CD4-positive, alpha-beta T cell treated with Interleukin-17A for 1 hour (primary cell): ENCODE data around the gene DNPH1.

Experiments
- DNase-seq: peaks from one replicate; pipeline ENCODE4 v3.0.0-alpha.2; 2020

Gene DNPH1, protein sequence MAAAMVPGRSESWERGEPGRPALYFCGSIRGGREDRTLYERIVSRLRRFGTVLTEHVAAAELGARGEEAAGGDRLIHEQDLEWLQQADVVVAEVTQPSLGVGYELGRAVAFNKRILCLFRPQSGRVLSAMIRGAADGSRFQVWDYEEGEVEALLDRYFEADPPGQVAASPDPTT

DNA sequence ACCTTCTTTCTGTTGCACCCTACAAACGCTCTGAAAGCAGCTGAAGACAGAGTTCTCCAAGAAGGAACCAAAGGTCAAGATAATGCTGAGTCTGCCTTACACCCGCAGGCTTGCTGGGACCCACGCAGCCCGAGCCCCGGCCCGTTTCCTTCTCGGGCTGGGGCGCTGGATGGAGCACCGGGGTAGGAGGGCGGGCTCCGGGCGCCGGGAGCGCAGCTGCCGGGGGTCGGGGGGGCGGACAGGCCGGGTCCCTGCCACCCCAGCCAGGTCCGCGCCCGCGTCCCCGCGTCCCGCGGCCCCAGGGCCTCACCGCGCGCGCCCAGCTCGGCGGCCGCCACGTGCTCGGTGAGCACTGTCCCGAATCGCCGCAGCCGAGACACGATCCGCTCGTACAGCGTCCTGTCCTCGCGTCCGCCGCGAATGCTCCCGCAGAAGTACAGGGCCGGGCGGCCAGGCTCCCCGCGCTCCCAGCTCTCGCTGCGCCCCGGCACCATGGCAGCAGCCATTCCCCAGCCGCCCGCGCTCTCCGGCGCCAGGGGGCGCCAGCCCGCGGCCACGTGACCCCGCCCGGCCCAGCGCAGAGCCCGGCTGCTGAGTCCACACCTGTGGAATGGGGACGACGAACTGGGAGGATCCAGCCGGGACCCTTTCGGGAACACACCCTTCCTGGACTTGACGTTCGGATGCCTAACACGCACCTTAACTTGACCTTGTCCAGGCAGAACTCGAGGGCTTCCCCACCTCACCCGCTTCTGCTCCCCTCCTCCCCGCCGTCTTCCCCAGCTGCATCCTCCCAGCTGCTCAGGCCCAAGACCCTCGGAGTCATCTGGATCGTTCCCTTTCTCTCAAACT is at the start of gene DNPH1:
Gene DNPH1 (minus strand): TSS at position 531 of the 852 bp plus-strand sequence. CDS start 25 bp downstream, at position 506.
- DNase-seq = peak; percentile 83

DNA sequence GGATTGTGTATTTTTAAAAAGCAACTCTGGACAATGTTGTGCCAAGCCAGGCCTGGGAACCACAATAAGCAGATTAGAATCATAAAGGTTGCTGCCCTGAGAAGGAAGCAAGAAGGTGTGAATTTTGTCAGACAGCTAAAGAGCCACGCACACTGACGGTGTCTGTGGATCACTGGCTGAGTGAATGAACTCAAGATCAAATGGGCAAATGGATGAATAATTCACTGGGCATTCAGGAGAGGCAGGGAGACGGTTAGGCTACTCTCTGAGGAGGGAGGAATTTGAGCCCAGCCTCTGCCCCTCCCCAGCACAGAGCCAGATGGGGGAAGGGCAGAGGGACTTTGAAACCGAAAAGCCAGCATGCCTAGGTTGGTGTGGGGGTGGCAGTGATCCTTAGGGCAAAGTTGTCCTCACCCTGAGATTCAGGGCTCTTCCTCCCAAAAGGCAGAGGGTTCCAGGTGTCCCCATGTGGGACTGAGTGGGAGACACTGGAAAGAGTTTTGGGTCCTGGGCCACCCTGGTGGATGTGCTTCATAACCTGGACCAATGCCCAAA is 49.3 kb upstream of the DNPH1 start:
- no peak for DNase-seq

DNA sequence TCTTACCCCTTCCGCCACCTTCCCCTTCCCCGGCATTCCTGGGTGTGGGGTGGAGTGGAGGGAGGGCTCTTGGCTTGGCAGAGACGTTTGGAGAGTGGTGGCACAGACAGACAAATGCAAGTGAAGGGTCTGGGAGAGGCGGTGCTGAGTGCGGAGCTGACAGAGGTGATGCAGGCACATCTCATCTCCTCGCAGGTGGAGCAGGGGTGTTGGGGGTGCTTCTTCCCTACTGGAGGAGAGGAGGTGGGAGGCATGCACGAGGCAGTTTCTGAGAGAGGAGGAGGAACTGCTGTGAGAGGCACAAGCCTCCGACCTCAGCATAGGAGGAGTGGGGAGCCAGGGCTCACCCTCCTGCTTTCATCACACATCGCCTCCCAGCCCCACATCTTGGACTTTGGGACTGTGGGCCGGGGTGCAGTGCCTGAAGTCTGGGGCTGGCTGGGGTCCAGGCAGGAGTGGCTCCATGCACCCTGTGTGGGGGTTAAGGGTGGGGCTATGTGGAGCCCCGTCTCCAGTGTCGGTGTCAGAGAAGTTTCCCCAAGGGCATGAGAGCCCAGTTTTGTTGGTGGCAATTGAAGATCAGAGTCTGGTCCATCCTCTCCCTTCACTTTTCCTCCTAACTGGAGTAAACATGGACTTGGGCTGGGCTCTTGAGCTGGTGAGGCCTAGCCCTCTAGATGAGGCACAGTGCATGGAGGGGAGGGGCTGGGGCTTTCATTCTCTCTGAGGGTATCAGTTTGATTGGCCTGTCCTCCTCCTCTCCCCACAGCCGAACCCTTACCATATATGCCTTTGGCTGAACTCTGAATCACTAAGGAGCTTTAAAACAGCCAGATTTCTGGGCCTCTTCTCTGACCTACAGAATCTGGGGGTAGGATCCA is 48.6 kb upstream of the DNPH1 start:
- no peak for DNase-seq

DNA sequence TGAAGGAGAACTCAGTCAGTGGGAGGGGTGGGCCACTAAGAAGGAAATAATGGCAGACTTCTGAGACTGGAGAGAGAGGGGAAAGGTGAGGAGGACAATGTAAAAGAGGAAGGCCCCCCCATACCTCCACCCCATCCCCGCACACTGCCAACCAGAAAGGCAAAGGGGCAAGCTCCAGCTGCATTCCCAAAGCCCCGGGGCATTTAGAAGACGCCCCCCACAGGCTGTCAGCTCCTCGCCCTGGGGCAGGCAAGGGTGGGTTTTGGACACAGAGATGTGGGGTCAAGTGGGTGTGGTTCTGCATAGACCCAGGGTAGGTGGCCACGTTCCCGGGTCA is 48.0 kb upstream of the DNPH1 start:
- no peak for DNase-seq

DNA sequence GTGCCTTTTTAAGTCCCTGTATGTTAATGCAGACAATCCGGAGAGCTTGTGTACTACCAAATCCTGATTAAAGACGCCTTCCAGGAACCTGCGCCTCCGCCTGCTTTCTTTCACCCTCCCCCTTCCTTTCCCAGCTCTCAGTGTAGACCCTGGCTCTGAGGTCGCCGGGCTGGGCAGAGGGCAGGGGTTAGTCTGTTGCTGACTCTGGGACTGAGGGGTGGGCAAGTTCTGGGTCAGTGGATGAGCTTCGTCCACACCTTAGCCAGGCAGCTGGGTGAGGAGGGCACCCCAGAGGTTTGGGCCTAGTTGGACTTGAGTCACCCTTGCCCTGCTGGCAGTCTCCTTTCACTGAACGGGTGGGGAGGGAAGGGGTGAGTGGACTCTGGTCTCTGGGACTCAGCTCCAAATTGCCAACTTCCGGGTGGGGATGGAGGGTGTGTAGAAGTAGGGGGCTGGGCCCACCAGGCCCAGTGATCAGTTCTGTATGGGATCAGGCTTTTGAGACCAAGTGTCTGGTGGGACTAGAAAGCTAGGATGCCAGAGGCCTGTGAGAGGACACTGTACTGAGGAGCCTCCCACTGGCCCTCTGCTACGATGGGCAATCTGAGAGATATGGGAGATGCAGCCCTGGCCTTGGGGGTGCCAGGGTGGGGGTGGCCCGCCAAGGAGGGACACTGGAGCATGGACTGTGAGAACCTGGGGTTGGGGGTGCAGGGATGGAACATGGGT is 47.5 kb upstream of the DNPH1 start:
- DNase-seq = no peak

DNA sequence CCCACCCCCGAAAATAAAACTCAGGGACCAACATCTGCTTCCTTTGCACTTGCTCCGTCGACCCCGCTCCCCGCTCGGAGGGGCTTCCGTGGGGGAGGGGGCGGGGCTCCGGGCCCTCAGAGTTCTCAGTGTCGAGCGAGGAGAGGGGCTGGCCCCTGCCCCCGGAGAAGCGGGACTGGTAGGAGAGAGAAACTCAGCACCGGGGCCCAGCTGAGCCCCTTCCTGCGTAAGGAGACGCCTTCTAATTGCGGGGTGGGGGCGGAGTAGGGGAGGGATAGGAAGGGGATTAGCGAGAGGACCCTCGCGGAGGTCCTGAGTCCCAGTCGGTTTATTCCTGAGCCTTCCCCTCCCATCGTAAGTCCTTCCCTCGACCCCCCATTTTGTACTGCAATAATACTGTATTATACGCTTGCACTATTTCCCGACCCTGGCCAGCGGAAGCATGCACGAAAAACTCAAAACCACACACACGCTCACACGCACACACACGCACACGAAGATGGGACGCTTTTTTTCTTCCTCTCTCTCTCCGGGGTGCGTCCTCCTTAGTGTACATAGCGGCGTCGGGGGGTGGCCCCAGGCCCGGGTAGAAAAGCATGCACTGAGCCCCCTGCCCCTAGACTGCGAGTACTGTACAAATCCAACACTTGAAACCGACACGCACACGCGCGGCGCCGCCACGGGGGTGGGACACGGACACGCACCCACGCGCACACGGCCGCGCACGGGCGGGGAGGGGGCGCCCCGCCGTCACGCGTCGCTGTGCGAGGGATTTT is 46.7 kb upstream of the DNPH1 start:
- peak; percentile 54 for DNase-seq

DNA sequence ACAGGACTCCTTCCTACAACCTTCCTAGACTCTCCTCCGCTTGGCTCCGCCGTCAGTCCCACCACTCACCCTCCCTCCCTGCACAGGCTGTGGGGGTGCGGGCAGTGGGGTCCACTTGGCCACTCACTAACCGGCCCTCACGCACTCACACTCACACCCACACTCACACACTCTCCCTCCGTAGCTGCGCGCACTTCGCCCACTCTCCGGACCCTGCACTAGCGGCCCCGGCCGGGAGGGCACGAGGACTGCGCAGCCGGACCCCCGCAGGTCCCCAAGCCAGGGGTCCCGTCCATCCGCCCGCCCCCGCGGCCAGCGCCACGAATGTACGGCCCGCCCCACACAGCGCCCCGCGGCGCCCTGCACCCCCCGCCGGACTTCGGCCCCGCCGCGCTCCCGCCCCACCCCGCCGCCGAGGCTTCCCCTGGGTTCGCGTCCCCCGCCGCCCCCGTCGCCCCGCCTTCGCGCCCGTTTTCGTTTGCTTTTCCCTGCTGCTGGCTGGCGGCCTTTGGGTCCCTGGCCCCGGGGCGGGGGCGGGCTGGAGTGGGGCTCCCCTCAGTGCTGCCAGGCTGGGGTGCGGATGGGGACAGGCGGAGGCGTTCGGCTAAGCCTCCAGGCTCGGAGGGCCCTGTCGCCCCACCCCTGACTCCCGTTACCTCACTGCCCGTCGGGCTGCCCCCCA is 45.8 kb upstream of the DNPH1 start:
- peak; percentile 32 for DNase-seq

DNA sequence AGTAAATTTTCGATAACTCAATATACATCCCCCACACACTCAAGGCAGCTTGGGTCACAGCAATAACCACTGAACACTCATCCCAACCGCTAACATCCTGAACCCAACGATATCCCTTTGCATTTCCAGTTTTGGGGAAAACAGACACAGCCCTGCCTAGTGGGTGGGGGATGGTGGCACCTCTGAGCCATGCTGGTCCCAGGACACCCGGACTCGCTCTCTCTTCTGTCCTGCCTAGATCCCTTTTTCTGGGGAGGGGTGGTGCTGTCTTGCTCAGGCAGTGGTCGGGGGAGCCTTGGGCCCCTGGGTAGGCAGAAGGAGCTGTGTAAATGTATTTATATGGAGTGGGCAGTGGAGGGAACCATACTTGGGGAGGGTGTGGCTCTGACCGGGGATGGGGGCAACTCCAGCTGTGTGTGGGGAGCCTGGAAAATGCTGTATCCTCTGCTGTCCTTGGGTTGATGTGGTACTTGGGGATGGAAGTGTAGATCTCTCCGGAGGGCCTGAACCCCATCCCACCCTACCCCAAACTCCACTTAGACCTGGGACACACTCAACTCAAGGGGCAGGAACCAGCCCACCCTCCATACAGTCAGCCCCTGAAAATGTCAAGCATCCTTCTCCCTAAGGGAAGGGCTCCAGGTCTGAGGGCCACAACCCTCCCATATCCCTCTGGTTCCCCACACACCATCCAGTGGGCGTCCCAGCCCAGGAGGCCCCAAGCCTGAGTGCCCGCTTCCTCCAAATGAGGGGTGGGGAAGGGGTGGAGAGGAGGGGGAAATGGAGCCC is 45.0 kb upstream of the DNPH1 start:
- no peak for DNase-seq

DNA sequence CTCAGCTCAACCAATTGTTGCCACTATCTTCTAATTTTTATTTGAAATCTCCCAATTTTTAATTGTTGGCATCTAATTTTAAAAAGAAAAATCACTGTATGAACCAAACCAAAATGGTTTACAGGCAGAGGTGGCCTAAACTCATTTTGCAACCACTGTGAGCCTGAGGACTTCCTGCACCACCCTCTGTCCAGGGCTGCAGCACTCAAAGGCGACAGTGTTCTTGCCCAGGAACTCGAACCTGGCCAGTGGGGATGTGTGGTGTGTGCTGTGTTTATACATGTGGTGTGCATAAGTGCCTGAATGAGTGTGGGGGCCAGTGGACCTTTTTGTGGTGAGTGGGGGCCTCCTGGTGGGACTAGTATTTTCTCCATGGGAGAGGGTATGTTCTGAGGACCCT is 44.4 kb upstream of the DNPH1 start:
- no peak for DNase-seq

DNA sequence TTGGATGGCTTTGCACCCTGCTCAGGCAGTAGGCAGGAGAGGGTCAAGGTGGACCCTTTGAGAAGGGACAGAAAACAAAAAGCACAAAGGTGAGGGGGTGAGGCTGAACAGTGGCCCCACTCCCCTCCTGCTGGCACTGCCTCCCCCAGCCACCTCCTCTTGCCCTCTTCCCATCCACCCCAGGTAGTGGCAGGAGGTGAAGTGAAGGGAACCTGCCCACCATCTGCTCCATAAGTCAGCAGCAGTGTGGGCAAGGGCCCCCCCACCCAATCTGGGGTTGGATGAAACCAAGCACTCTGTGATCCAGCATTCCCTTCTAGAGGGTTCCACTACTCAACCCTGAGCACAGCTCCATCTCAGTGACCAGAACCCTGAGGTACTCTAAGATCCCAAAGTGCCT is 42.7 kb upstream of the DNPH1 start:
- no peak for DNase-seq

DNA sequence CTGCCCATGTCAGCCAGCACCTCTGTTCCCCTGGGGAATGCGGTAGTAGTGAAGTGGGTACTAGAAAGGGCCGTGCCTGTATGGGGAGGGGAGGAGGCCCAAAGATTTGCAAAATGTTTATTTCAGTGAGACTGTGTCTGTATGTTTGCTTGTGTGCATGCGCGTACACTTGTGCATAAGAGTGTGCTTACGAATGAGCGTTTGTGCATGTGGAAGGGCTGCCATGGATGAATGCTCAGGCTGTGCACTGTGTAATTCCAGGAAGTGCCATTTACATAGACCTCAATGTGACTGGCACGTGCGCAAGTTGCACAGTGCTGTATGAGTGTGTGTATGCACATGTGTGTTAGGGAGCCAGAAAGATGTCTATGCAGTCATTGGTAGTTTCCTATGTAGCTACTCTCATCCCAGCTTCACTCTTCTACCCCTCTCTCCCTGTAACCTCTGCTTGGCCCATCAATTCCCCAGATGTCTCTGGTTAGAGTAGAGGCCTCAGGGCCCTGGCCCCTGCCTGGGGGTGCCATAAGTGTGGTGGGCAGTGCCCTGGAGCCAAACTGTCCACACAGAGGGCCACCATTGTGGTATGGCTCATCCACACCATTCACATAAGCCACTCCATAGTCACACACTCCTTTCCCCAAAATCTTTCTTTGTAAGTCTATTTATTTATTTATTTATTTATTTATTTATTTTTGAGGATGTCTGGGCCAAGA is 42.0 kb upstream of the DNPH1 start:
- DNase-seq = no peak

DNA sequence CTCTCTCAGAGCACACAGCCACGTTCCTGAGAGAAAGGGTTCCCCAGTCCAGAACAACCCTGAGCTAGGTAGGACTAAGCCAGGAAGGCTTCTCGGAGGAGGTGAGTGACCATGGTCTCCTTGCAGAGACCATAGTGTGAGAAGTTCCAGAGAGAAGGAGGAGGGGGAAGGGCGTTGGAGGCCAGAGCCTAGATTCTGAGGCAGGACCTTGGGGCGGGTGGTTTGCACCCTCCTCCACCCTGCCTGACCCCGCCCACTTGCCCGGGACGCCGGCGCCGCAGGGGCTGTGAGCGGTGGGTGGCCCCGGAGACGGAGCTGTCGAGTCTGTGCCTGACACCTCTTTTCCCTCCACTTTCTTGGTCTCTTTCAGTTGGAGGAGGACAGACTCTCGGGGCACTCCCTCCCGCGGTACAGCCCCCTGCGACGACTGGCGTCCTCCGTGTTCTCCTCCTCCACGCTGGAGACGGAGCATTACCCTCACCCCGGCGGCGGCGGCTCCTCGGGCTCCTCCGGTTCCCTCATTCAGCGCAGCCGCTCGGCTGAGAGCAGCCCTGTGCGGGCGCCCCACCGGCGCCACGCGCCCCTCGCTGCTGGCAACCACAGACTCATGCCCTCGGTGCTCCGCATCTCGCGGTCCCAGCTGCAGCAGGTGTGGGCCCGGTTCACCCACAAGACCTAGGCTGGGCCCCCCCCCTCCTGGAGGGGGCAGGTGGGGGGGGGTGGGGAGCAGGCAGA is 40.2 kb upstream of the DNPH1 start:
- peak; percentile 49 for DNase-seq

DNA sequence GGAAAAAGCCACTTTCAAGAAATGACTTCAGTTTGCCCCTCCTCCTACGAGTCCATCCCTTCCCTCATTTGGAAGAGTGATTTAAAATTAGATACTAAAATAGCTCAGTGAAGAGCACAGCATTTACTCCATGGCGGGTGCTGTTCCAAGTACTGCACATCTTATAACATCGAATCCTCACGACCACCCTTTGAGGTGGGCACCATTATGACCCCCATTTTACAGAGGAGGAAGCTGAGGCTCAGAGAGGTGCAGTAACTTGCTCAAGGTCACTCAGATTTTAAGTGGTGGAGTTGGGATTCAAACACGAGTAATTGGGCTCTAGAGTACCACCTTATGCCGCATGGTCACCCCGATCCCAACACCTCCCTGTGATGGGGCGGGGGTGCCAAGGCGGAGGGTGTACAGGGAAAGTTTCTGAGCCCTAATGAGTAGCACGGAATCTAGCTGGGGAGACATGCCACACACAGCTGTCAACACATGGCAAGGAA is 39.5 kb upstream of the DNPH1 start:
- DNase-seq = no peak

DNA sequence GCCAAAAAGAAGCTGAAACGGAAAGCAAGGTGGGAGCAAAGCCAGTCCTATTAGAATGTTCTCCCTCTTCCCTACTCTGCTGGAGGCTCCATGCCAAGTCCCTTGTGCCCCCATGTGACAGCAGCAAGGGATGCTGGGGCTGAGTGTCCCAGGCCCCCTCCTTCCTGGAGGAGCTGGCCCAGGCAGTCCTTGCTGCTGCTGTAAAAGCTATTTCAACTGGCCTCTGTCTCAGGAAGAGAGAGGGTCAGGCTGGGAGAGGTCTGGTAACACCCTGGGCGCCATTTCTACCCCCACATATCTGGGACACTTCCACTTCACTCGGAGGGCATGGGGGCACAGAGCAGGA is 39.0 kb upstream of the DNPH1 start:
- DNase-seq = no peak

DNA sequence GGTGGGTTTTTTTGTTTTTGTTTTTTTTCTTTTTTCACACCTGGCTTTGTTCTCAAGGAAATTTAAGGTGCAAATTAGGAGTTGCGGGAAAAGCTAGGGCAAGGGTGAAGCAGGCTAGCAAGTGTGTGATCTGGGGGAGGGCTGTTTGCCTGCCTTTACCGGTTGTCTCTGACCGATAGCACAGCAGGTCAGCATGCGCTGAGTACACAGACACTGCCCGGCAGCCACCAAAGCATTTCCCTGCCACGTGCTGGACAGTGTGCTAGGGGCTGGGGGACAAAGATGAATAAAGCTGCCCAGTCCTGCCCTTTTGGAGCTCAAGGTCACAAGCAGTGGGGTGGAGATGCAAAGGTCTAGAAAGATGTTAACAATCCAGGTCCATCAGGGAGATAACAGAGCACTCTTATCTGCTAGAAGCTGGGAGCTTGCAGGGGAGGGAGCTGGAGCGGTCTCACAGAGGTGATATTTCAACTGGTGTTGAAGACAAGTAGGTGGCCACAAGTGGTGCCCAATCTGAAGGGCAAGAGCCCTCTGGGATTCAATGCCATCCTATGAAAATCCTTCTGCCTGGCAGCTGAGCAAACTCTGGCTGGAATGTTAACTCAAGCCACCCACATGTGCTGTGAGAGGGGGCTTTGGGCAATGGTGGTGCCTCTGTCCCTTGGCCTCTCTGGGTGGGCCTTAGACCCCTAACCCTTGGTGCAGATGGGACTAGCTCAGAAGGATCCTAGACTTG is 38.5 kb upstream of the DNPH1 start:
- DNase-seq = no peak

DNA sequence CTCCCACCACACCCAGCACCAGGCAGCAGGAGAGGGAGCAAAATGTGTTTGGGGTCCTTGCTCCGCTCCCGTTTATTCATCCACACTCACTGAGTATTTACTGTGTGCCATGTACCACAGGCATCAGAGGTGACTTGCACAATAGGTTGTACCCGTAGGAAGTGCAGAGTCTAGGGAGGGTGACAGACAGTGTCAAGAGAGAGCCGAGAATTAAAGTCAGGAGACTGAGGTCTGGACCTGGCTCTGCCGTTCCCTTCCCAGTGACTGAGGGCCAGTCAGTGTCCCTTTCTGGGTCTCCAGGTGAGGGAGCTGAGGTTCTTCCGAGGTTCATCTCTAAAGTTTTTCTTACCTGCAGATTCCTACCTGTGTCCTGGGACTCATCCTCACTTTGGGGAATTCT is 36.3 kb upstream of the DNPH1 start:
- DNase-seq = no peak

DNA sequence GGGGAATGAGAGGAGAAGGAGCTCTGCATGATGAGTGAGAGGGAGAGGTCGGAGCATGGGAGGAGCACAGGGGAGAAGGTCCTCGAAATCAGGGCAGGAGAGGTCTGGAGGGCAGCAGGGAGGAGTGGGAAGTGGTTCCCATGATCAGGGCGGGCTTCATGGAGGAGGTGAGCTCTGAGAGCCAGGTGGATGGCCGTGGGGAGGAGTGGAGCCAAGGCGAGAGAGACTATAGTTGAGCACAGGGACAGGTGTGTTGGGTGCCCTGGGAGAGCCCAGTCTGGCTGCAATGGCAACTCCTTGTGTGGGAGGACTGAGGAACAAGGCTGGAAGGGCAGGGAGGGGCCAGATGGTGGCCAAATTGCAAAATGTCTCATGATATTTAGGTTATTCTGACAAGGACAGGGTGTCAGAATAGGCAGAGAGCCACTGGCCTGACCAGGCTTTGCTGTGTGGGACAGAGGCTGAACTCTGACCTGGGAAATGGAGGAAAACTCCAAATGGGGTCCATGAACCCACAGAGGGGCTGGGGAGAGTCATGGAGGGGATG is 35.4 kb upstream of the DNPH1 start:
- no peak for DNase-seq
